MM.1S (cell line): ENCODE data around the gene KIRREL1.

Experiments used
- DNase-seq: peaks from one replicate; pipeline ENCODE4 v3.0.0-alpha.2; 2015
- H2AFZ ChIP-seq: fragments of 300-600 bp; sonication (generic); 2 replicates; pipeline ENCODE4 v1.6.0; 2016; ENCODE audit warnings: antibody characterized with exemption, low read length
- H3F3A ChIP-seq: fragments of 300-600 bp; sonication (generic); 2 replicates; pipeline ENCODE4 v1.6.1; 2016; ENCODE audit warnings: mild to moderate bottlenecking, antibody characterized with exemption, low read length, moderate library complexity, mixed read lengths; ENCODE audit not compliant: insufficient read depth
- H3K27ac ChIP-seq: fragments of 300-600 bp; sonication (generic); 2 replicates; pipeline ENCODE4 v1.5.1; 2016; ENCODE audit warnings: mild to moderate bottlenecking, low read length
- H3K27me3 ChIP-seq: fragments of 300-600 bp; sonication (generic); replicated peaks from 2 replicates; pipeline ENCODE4 v1.6.0; 2016; ENCODE audit warnings: low read length; ENCODE audit not compliant: insufficient read depth
- H3K36me3 ChIP-seq: fragments of 300-600 bp; sonication (generic); replicated peaks from 2 replicates; pipeline ENCODE4 v1.6.1; 2016; ENCODE audit warnings: mild to moderate bottlenecking, low read length, mixed read lengths; ENCODE audit not compliant: insufficient read depth
- H3K4me1 ChIP-seq: fragments of 300-600 bp; sonication (generic); 2 replicates; pipeline ENCODE4 v1.6.1; 2016; ENCODE audit warnings: low read length, mixed read lengths
- H3K4me2 ChIP-seq: fragments of 300-600 bp; sonication (generic); 2 replicates; pipeline ENCODE4 v1.6.0; 2016; ENCODE audit warnings: low read depth, low read length
- H3K4me3 ChIP-seq: fragments of 300-600 bp; sonication (generic); 2 replicates; pipeline ENCODE4 v1.5.1; 2016; ENCODE audit warnings: low read length, mixed read lengths
- H3K79me2 ChIP-seq: fragments of 300-600 bp; sonication (generic); 2 replicates; pipeline ENCODE4 v1.6.1; 2016; ENCODE audit warnings: mixed run types, low read length, mixed read lengths
- H3K9ac ChIP-seq: fragments of 300-600 bp; sonication (generic); 2 replicates; pipeline ENCODE4 v1.6.1; 2016; ENCODE audit warnings: low read length, mixed read lengths
- H3K9me2 ChIP-seq: fragments of 300-600 bp; sonication (generic); replicated peaks from 2 replicates; pipeline ENCODE4 v1.6.1; 2016; ENCODE audit warnings: mild to moderate bottlenecking, low read length, mixed read lengths; ENCODE audit not compliant: insufficient read depth
- H3K9me3 ChIP-seq: fragments of 300-600 bp; sonication (generic); replicated peaks from 2 replicates; pipeline ENCODE4 v1.6.1; 2016; ENCODE audit warnings: mild to moderate bottlenecking, low read length, mixed read lengths; ENCODE audit not compliant: insufficient read depth
- H4K20me1 ChIP-seq: fragments of 300-600 bp; sonication (generic); 2 replicates; pipeline ENCODE4 v1.6.1; 2016; ENCODE audit warnings: mild to moderate bottlenecking, low read length, moderate library complexity, mixed read lengths; ENCODE audit not compliant: insufficient read depth
- EZH2 ChIP-seq: fragments of 300-600 bp; sonication (generic); optimal IDR thresholded peaks from 2 replicates; pipeline ENCODE3; 2017; ENCODE audit warnings: low read depth, mild to moderate bottlenecking, antibody characterized with exemption, low read length, mixed read lengths
- EZH2phosphoT487 ChIP-seq: fragments of 300-600 bp; sonication (generic); IDR thresholded peaks from 2 replicates; pipeline ENCODE4 v1.6.1; 2018; ENCODE audit warnings: antibody characterized with exemption, low read length
- TF ChIP-seq, protein P1 (sequence below): fragments of 300-600 bp; sonication (generic); IDR thresholded peaks from 2 replicates; pipeline ENCODE4 v1.5.1; 2016; ENCODE audit warnings: antibody characterized with exemption, low read length, mixed read lengths

Gene KIRREL1

GRCh38 chr1:158104891-158105290 lies 111.4 kb downstream of the KIRREL1 start:
- DNase-seq = no peak
- H2AFZ ChIP-seq = no peak overlapping the region
- no peaks in the 10 kb centered on the region for H3K79me2 ChIP-seq
- no peaks in the 10 kb centered on the region for H3K9me2 ChIP-seq
- no peaks in the 10 kb centered on the region for H3F3A ChIP-seq
- no peak overlapping the region for H3K4me2 ChIP-seq
- TF ChIP-seq EZH2phosphoT487 (no peak), EZH2 (no peak)
- TF ChIP-seq, protein P1, sequence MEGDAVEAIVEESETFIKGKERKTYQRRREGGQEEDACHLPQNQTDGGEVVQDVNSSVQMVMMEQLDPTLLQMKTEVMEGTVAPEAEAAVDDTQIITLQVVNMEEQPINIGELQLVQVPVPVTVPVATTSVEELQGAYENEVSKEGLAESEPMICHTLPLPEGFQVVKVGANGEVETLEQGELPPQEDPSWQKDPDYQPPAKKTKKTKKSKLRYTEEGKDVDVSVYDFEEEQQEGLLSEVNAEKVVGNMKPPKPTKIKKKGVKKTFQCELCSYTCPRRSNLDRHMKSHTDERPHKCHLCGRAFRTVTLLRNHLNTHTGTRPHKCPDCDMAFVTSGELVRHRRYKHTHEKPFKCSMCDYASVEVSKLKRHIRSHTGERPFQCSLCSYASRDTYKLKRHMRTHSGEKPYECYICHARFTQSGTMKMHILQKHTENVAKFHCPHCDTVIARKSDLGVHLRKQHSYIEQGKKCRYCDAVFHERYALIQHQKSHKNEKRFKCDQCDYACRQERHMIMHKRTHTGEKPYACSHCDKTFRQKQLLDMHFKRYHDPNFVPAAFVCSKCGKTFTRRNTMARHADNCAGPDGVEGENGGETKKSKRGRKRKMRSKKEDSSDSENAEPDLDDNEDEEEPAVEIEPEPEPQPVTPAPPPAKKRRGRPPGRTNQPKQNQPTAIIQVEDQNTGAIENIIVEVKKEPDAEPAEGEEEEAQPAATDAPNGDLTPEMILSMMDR = no peak
- no peak overlapping the region for H3K4me3 ChIP-seq
- H3K27me3 ChIP-seq = 0 out of 2 replicates have a peak, but pooled peaks cover 8% of the 10 kb centered on the region
- no peaks in the 10 kb centered on the region for H3K9me3 ChIP-seq
- no peak overlapping the region for H3K27ac ChIP-seq
- H3K9ac ChIP-seq = no peak overlapping the region
- no peaks in the 10 kb centered on the region for H3K4me1 ChIP-seq
- no peaks in the 10 kb centered on the region for H3K36me3 ChIP-seq
- no peaks in the 10 kb centered on the region for H4K20me1 ChIP-seq

DNA sequence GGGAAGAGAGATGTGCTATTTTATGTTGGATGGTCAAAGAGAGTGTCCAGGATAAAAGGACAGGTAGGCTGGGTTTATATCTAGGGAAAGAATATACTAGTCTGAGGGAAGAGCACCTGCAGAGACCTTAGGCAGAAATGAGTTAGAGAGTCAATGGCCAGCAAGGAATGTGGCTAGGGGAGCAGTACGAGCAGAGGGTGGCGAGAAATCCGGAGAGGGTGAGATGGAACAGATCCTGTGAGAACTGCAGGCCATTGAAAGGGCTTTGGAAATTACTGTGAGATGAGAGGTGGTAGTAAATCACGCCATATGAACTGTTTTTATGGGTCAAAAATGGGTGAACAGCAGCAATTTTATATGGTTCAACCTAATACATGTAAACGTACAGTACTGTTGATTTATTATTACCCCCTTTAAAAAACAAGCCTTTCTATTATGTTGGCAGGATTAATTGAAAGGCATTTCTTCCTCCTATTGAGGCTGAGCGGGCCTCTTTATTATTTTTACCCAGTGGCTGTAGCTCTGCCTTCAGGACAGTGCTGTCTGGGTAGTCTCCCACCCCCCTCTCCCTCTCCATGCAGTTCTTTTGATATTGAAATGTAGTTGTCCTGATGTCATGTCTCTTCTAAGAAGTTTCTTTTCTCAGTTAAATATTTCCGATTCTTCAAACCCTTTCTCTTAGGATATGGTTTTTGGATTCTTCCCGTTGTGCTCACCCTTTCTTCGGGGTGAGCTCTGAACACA lies 112.1 kb downstream of the KIRREL1 start:
- Histone ChIP-seq H4K20me1 (no peaks in the 10 kb centered on the region), H3K9me3 (no peaks in the 10 kb centered on the region), H3K4me1 (no peaks in the 10 kb centered on the region), H3K36me3 (no peaks in the 10 kb centered on the region), H3K4me3 (no peak overlapping the region), H3K79me2 (no peaks in the 10 kb centered on the region), H3K9me2 (no peaks in the 10 kb centered on the region), H3K9ac (no peak overlapping the region), H3K27me3 (0 out of 2 replicates have a peak, but pooled peaks cover 8% of the 10 kb centered on the region), H2AFZ (no peak overlapping the region), H3F3A (no peaks in the 10 kb centered on the region), H3K4me2 (no peak overlapping the region), H3K27ac (no peak overlapping the region)
- DNase-seq = no peak
- TF ChIP-seq EZH2 = no peak
- no peak for TF ChIP-seq EZH2phosphoT487
- TF ChIP-seq, protein P1 = no peak

DNA sequence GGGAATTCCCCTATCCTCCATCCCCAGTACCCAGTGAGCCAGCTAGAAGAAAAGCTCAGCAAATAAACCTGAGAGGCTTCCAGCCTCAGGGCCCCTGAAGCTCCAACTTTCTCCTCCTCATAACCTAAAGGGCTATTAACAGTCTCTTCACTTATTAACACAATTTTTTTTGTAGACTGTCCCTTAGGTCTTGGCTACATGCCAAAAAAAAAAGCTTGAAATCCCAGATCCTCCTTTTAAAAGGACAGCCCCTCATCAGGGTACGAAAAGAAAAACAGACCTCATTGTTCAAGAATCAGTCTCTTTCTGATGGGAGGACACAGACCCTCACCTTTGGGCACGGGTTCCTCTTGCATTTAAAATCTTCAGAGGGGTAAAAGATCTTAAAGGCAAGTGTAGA lies 114.5 kb downstream of the KIRREL1 start:
- Histone ChIP-seq H3K27ac (no peak overlapping the region), H3F3A (no peaks in the 10 kb centered on the region), H3K4me3 (no peak overlapping the region), H3K9me2 (no peaks in the 10 kb centered on the region), H3K79me2 (no peaks in the 10 kb centered on the region), H3K4me2 (no peak overlapping the region), H3K4me1 (no peaks in the 10 kb centered on the region), H2AFZ (no peak overlapping the region), H3K9ac (no peak overlapping the region), H3K27me3 (peaks cover 17% of the 10 kb centered on the region), H3K9me3 (no peaks in the 10 kb centered on the region), H3K36me3 (no peaks in the 10 kb centered on the region), H4K20me1 (no peaks in the 10 kb centered on the region)
- no peak for DNase-seq
- TF ChIP-seq EZH2 (no peak), EZH2phosphoT487 (no peak)
- TF ChIP-seq, protein P1 = no peak
